Mucosa of descending colon (tissue), 3 donors: ENCODE measurements around the gene OR14A16. TPM values are rescaled to one million over a fixed set of nuclear protein-coding genes. Genes with fewer than 3 reads are reported as not detected.

Experiments used
- ATAC-seq: fragments of 200-7000 bp; cut with Tn5 transposase; one replicate; pipeline ENCODE4 v1.9.1; 2020; ENCODE audit warnings: mild to moderate bottlenecking, moderate library complexity
- DNase-seq, 3 donors: peaks; one replicate each; pipeline ENCODE4 v3.0.0-alpha.2; 2020
- H3K36me3 ChIP-seq: fragments of 200-600 bp; one replicate; pipeline ENCODE4 v1.8.0; 2021; ENCODE audit warnings: low read depth, mild to moderate bottlenecking
- H3K4me1 ChIP-seq: fragments of 200-600 bp; one replicate; pipeline ENCODE4 v1.8.0; 2021; ENCODE audit warnings: low read depth, mild to moderate bottlenecking
- H3K4me3 ChIP-seq: fragments of 200-600 bp; one replicate; pipeline ENCODE4 v1.8.0; 2021; ENCODE audit warnings: mild to moderate bottlenecking
- H3K9me3 ChIP-seq: fragments of 200-600 bp; one replicate; pipeline ENCODE4 v1.8.0; 2021; ENCODE audit warnings: mild to moderate bottlenecking
- CTCF ChIP-seq: fragments of 200-600 bp; IDR thresholded peaks from one replicate; pipeline ENCODE4 v1.8.0; 2022; ENCODE audit warnings: antibody characterized with exemption, mild to moderate bottlenecking
- intact Hi-C, 2 donors: fragments of 100-400 bp; cut with DNase I in 1 of 2; cut with micrococcal nuclease in 1 of 2; formaldehyde crosslinking; loops; one replicate each; pipeline versions ENCODE4 v1.11.0 to v1.11.1; 2022; cut with DNase I, micrococcal nuclease
- long read RNA-seq, 2 donors: library from polyadenylated mRNA; unstranded; transcript quantifications; one replicate each; pipeline ENCODE4 v2.0.0, GENCODE V29; 2019 to 2021
- total RNA-seq, 3 donors: library from RNA; stranded (reverse); fragmentation: NEBNext Ultra II Directional in 2 of 3; extraction: Animal tissue kit (Norgen Biotek cat#: 25700) in 2 of 3; gene quantifications; one replicate each; pipeline versions ENCODE4 v1.2.1 to v1.2.4, GENCODE V29; 2021 to 2023
- donor health status: DM: no; HTN: no; CAD: no; lungs with moderate emphysema.
- donor health status: DM: no; HTN: no; CAD: no.
- donor health status: DM: no; HTN: yes; CAD: no.

Gene OR14A16
- total RNA-seq: not detected
- long read RNA-seq, donor 1: 0 reads
- long read RNA-seq, donor 2: 0 reads

- DNase-seq (no peak), ATAC-seq (peak; percentile 56)
- no peak within 1 kb of the TSS for H3K4me3 ChIP-seq
- intact Hi-C loops: no loop called here
- no peaks in the 10 kb centered on the region for H3K36me3 ChIP-seq
- H3K4me1 ChIP-seq: no peaks in the 10 kb centered on the region
- no peak for TF ChIP-seq CTCF
- H3K9me3 ChIP-seq: no peaks in the 10 kb centered on the region
Measured at GRCh38 chr1:247824023-247824422, at the start of gene OR14A16. TSS of gene OR14A16 (minus strand) at chr1:247824119. CDS start at chr1:247815729, 8,390 bp downstream.

- no peak for ATAC-seq
- Histone ChIP-seq H3K36me3 (no peaks in the 10 kb centered on the region), H3K9me3 (peaks cover 9% of the 10 kb centered on the region)
Measured at GRCh38 chr1:247865416-247865815, 41.5 kb upstream of the OR14A16 start.

GRCh38 chr1:247864644-247865043, 40.7 kb upstream of the OR14A16 start:
- no peaks in the 10 kb centered on the region for H3K36me3 ChIP-seq
- intact Hi-C loops: no loop called here
- no peaks in the 10 kb centered on the region for H3K4me1 ChIP-seq
- no peak for ATAC-seq
- H3K4me3 ChIP-seq: no peak overlapping the region
- no peak for TF ChIP-seq CTCF
- peaks cover 3% of the 10 kb centered on the region for H3K9me3 ChIP-seq
- no peak for DNase-seq

More at GRCh38 chr1:247865416-247865815, 41.5 kb upstream of the OR14A16 start:
- no peak for DNase-seq
- intact Hi-C loops: no loop called here
- no peak for TF ChIP-seq CTCF
- no peak overlapping the region for H3K4me3 ChIP-seq
- no peaks in the 10 kb centered on the region for H3K4me1 ChIP-seq

GRCh38 chr1:247862756-247863155, 38.8 kb upstream of the OR14A16 start:
- ATAC-seq (no peak), DNase-seq (no peak)
- Histone ChIP-seq H3K4me3 (no peak overlapping the region), H3K4me1 (no peaks in the 10 kb centered on the region), H3K9me3 (no peaks in the 10 kb centered on the region), H3K36me3 (no peaks in the 10 kb centered on the region)
- intact Hi-C loops: no loop called here
- TF ChIP-seq CTCF: no peak

- intact Hi-C loops: no loop called here
- no peak for TF ChIP-seq CTCF
- no peak for DNase-seq
- Histone ChIP-seq H3K4me1 (no peaks in the 10 kb centered on the region), H3K9me3 (peaks cover 4% of the 10 kb centered on the region), H3K4me3 (no peak overlapping the region), H3K36me3 (no peaks in the 10 kb centered on the region)
- no peak for ATAC-seq
Measured at GRCh38 chr1:247857985-247858619, 34.2 kb upstream of the OR14A16 start.
